ENCODE results near the gene CLCNKA.

- no peak for TF ChIP-seq CTCF (IDR thresholded peaks at IDR 0.05; ENCODE audit: poor library complexity)
- no peak for TF ChIP-seq EZH2 (IDR thresholded peaks at IDR 0.05; ENCODE audit: borderline replicate concordance)
- no peak for TF ChIP-seq EZH2phosphoT487 (IDR thresholded peaks at IDR 0.05; ENCODE audit: low read depth, severe bottlenecking, unreplicated experiment)
Observed at GRCh38 chr1:16043950-16044349, 22.1 kb downstream of the CLCNKA start.
